H1 (cell line): ENCODE results near the gene TMEM139. TPM values are rescaled to one million over a fixed set of nuclear protein-coding genes. Genes with fewer than 3 reads are reported as not detected.

Experiments
- FOSL1 ChIP-seq: IDR thresholded peaks from 2 replicates; pipeline ENCODE4 v1.6.1; 2011; ENCODE audit warnings: mild to moderate bottlenecking, low read depth, low read length, moderate library complexity; ENCODE audit not compliant: insufficient read depth
- SUZ12 ChIP-seq: fragments of 200-600 bp; sonication (generic); IDR thresholded peaks from 2 replicates; pipeline ENCODE4 v1.6.1; 2012; ENCODE audit warnings: mild to moderate bottlenecking, inconsistent platforms, low read length, moderate library complexity, mixed read lengths
- ZNF274 ChIP-seq: IDR thresholded peaks from 2 replicates; pipeline ENCODE4 v1.7.0; 2012; ENCODE audit warnings: low read length, borderline replicate concordance; ENCODE audit errors: extremely low read depth
- polyA plus RNA-seq, 7 experiments: library from polyadenylated mRNA; depleted of rRNA in 3 of 7; stranded (reverse) in 5 of 7; unstranded in 2 of 7; fragments of >200 nt in 5 of 7; fragments of 200-250 nt in 2 of 7; gene quantifications; 1 replicate in 5 of 7; 2 replicates in 1 of 7; 4 replicates in 1 of 7; pipeline versions ENCODE4 v1.2.1 to v1.2.3, GENCODE V29; 2011 to 2013; ENCODE audit warnings: missing spikeins in 2 of 7, mixed read lengths in 2 of 7
- total RNA-seq: library from RNA; stranded (reverse); fragmentation: NEBNext Ultra II Directional; extraction: Animal tissue kit (Norgen Biotek cat#: 25700); gene quantifications from 2 replicates; pipeline ENCODE4 v1.2.1, GENCODE V29; 2021
- TF ChIP-seq, protein P1 (sequence below): fragments of 300-600 bp; sonication (generic); IDR thresholded peaks from 2 replicates; pipeline ENCODE4 v1.7.1; 2012; ENCODE audit warnings: low read length, moderate library complexity, mild to moderate bottlenecking, inconsistent platforms; ENCODE audit not compliant: insufficient replicate concordance

Gene TMEM139
- total and polyA plus RNA-seq, 2 of the 8 experiments (the other 6 are each of a cell fraction or from before 2014, with no cell fraction given) = 3.2 to 6.7 TPM

DNA sequence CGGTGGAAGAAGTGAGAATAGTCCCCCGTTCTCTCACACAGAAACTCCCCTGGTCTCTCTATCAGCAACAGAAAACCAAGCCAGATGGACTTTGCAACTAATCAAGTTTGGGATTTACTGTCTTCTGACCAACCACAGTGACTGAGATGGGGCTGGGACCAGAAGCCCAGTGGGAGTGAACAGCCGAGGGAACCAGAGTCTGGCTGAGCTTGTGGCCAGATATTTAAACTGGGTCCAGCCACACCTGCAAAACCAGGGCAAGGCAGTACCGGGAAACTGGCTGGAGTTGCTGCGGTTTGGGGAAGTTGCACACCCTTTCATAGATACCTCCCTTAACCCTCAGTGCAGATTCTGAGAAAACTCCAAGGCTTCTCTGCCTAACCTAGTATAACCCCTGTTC, 15.5 kb upstream of the TMEM139 start (continued):
- TF ChIP-seq, protein P1, sequence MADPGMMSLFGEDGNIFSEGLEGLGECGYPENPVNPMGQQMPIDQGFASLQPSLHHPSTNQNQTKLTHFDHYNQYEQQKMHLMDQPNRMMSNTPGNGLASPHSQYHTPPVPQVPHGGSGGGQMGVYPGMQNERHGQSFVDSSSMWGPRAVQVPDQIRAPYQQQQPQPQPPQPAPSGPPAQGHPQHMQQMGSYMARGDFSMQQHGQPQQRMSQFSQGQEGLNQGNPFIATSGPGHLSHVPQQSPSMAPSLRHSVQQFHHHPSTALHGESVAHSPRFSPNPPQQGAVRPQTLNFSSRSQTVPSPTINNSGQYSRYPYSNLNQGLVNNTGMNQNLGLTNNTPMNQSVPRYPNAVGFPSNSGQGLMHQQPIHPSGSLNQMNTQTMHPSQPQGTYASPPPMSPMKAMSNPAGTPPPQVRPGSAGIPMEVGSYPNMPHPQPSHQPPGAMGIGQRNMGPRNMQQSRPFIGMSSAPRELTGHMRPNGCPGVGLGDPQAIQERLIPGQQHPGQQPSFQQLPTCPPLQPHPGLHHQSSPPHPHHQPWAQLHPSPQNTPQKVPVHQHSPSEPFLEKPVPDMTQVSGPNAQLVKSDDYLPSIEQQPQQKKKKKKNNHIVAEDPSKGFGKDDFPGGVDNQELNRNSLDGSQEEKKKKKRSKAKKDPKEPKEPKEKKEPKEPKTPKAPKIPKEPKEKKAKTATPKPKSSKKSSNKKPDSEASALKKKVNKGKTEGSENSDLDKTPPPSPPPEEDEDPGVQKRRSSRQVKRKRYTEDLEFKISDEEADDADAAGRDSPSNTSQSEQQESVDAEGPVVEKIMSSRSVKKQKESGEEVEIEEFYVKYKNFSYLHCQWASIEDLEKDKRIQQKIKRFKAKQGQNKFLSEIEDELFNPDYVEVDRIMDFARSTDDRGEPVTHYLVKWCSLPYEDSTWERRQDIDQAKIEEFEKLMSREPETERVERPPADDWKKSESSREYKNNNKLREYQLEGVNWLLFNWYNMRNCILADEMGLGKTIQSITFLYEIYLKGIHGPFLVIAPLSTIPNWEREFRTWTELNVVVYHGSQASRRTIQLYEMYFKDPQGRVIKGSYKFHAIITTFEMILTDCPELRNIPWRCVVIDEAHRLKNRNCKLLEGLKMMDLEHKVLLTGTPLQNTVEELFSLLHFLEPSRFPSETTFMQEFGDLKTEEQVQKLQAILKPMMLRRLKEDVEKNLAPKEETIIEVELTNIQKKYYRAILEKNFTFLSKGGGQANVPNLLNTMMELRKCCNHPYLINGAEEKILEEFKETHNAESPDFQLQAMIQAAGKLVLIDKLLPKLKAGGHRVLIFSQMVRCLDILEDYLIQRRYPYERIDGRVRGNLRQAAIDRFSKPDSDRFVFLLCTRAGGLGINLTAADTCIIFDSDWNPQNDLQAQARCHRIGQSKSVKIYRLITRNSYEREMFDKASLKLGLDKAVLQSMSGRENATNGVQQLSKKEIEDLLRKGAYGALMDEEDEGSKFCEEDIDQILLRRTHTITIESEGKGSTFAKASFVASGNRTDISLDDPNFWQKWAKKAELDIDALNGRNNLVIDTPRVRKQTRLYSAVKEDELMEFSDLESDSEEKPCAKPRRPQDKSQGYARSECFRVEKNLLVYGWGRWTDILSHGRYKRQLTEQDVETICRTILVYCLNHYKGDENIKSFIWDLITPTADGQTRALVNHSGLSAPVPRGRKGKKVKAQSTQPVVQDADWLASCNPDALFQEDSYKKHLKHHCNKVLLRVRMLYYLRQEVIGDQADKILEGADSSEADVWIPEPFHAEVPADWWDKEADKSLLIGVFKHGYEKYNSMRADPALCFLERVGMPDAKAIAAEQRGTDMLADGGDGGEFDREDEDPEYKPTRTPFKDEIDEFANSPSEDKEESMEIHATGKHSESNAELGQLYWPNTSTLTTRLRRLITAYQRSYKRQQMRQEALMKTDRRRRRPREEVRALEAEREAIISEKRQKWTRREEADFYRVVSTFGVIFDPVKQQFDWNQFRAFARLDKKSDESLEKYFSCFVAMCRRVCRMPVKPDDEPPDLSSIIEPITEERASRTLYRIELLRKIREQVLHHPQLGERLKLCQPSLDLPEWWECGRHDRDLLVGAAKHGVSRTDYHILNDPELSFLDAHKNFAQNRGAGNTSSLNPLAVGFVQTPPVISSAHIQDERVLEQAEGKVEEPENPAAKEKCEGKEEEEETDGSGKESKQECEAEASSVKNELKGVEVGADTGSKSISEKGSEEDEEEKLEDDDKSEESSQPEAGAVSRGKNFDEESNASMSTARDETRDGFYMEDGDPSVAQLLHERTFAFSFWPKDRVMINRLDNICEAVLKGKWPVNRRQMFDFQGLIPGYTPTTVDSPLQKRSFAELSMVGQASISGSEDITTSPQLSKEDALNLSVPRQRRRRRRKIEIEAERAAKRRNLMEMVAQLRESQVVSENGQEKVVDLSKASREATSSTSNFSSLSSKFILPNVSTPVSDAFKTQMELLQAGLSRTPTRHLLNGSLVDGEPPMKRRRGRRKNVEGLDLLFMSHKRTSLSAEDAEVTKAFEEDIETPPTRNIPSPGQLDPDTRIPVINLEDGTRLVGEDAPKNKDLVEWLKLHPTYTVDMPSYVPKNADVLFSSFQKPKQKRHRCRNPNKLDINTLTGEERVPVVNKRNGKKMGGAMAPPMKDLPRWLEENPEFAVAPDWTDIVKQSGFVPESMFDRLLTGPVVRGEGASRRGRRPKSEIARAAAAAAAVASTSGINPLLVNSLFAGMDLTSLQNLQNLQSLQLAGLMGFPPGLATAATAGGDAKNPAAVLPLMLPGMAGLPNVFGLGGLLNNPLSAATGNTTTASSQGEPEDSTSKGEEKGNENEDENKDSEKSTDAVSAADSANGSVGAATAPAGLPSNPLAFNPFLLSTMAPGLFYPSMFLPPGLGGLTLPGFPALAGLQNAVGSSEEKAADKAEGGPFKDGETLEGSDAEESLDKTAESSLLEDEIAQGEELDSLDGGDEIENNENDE = no peak
- TF ChIP-seq FOSL1 (no peak), ZNF274 (no peak), SUZ12 (no peak)
